AG20443 (cell line): ENCODE data around the gene PSMF1.
"Not testable (repeated sequence)": the region's sequence is repeated elsewhere in the genome, so short reads cannot be mapped to it uniquely, and the experiment has no call there.

Source experiments
- DNase-seq: peaks from one replicate; pipeline ENCODE4 v3.0.0; 2012; ENCODE audit warnings: low spot score, mixed read lengths

Gene PSMF1

DNA sequence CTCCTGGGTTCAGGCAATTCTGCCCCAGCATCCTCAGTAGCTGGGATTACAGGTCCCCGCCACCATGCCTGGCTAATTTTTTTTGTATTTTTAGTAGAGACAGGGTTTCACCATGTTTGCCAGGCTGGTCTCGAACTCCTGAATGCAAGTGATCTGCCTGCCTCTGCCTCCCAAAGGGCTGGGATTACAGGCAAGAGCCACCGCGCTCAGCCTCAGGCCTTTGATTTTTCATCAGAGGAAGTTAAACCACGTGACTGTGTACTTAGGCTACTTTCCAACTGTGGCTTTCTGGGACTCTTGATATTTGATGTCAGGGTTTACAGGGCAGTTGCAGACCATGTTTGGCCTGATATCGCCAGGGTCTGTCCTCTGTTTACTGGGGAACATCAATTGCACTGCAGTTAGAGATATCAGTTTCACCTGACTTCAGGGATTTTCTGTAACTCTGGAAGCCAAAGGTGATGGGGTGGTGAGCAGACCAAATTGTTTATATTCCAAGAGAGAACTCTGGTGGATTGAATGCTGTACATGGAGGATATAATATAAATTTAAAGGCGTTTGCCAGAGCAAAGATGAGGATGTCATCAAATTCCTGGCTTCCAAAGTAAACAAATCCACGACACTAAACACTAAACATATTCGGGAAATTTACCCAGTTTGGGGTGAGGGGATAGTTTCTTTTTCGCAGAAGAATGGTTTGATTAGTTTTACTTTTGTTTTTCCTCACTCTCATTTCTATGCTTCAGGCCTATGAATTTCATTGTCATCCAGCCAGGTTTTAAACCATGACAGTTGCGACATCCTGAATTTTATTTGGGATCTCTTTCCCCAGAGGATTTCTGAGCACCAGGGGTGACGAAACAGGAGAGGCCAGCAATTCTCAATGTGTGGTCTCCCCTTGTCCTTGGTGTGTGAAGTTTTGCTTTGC is 4.2 kb downstream of the PSMF1 start:
- DNase-seq = peak; percentile 27

DNA sequence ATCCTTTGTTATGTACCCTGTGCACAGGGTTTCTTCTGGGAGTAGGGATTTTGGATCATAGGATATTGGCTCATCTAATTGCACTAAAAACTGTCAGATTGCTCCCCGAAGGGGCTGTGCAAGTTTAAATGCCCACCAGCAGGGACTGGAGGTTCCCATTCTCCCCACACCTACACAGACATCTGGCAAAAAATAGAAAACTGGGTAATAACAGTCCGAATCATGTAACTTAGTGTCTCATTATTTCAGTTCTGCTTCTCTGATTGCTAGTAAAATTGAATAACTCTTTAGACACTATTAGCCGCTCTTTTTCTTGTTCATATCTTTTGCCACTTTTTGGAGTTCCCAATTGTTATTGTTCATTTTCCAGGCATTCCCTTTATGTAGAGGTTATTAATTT is 5.3 kb downstream of the PSMF1 start:
- no peak for DNase-seq

DNA sequence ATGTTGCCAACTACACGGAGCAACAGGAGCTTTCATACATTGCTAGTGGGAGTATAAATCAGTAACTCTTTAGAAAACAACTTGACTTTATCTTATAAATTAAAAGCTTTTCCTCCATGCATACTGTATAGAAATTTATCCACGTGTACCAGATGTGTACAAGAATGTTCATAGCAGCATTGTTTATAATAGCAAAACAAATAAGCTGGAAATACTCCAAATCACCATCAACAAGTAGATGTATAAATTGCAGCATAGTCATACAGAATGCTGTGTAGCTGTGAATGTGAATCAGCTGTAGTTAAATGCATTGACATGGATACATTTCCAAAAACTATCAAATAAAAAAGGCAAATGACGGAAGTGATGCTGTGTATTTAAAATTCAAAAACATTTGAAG is 6.0 kb downstream of the PSMF1 start:
- DNase-seq = no peak

DNA sequence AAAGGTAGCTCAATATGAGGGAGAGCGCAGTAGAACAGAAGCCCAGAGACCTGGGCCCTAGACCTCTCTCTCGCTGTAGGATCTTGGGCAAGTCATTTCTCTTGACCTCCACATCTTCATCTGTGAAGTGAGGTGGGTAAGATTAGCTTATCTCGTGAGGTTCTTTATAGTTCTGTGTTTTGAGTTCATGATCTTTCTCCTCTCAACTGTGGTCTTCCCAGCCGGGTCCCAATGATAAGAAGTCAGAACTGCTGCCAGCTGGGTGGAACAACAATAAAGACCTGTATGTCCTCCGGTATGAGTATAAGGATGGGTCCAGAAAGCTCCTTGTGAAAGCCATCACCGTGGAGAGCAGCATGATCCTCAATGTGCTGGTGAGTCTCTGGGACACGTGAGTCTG is 6.9 kb downstream of the PSMF1 start:
- DNase-seq = no peak

DNA sequence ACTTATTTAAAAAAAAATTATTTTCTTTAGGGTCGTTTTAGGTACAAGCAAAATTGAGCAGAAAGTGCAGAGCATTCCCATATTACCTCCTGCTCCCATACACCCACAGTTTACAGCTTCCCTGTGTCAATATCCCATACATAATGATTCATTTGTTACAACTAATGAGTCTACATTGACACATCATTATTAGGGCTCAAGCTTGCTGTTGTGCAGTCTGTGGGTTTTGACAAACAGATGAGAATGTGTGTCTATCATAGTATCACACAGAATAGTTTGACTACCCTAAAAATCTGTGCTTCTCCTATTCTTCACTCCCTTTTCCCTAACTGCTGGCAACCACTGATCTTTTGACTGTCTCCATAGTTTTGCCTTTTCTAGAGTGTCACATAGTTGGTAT is 9.4 kb downstream of the PSMF1 start:
- no peak for DNase-seq

DNA sequence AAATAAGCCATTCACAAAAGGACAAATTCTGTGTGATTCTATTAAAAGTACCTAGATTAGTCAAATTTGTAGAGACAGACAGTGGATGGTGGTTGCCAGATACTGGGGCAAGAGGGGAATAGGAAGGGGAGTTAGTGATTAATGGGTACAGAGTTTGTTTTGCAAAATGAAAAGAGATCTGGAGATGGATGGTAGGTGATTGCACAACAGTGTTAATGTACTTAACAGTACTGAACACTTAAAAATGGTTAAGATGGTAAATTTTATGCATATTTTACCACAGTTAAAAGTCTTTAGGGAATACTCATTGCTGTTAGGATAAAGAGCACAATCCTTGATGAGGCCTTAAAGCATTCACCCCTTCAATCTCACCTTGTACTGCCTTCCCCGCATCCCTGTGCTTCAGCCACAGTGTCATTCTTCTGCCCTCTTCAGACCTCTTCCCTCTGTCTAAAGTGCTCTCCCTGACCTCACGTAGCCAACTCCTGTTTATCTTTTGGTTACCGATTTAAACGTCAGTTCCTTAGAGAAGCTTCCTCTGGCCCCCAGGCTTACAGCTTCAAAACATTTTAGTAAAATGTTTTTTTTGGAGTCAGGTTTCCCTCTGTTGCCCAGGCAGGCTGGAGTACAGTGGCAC is 11.8 kb downstream of the PSMF1 start:
- DNase-seq = no peak

GRCh38 chr20:1130847-1131246 is 12.4 kb downstream of the PSMF1 start:
- no peak for DNase-seq

DNA sequence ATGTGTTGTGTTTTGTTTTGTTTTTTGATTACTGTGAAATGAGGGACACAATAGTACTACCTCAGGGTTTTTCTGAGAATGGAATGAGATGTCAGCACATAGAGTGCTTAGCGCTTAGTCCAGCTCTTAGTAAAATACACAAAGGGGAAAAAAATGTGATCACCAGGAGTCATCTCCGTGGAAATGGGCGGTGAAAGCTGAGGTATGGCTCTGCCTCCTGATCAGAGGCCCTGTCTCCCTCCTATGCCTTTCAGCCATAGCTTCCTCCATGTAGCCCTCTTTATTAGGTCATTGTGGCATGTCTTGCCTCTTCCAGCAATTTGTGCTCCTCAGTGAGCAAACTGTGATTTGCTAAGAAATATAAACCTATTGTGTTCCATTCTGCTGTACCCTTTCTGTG is 13.0 kb downstream of the PSMF1 start:
- DNase-seq = no peak

DNA sequence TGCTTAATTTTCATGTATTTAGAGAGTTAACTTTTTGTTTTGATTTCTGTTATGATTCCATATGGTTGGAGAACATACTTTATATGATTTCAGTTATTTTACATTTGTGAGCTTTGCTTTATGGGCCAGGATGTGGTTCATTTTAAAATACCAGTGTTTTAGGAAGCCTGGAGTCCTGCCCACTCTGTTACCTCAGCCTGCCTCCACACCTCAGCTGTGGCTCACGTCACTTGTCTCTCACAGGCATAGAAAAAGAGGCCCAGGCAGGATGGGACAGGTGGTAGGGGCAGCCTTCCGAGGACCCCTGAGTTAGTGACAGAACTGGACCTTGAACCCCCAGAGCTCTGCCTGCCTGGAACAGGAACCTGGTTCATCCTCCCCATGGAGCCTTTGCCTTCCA is 16.0 kb downstream of the PSMF1 start:
- no peak for DNase-seq

GRCh38 chr20:1134836-1135235 is 16.4 kb downstream of the PSMF1 start:
- no peak for DNase-seq

DNA sequence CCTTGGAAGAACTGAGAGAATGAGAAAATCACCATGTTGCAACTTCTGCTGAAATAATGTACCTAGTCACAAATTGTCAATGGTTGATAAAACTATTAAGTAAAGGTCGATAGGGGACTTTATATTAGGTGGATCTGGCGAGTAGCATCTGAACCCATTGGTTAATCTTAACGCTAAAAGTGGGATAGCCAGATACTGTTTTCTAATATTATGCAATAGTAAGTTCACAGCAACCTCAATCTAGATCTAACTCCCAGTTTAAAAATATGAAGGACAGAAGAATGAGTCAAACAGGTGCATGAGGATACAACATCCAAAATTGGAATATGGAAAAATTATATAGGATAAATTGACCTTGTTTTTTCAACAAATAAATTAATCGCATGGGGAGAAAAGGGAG is 18.8 kb downstream of the PSMF1 start:
- no peak for DNase-seq

GRCh38 chr20:1144401-1145172 is 26.2 kb downstream of the PSMF1 start:
- DNase-seq = no peak

DNA sequence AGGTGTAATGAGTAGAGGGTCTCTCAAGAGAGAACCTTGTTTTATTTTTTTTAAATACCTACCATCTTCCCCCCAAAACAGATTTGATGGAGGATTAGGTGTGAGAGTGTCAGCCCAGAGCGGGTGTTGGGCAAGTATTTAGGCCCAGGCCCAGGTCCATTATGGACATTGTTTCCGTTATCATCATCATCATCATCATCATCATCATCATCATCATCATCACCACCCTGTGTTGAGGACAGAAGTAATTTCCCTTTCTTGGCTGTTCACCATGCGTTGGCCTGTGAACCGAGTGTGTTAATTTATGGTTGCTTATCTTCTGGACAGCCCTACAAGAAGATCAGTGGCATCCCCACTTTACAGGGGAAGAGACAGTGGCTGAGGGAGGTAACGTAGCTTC is 28.6 kb downstream of the PSMF1 start:
- no peak for DNase-seq

DNA sequence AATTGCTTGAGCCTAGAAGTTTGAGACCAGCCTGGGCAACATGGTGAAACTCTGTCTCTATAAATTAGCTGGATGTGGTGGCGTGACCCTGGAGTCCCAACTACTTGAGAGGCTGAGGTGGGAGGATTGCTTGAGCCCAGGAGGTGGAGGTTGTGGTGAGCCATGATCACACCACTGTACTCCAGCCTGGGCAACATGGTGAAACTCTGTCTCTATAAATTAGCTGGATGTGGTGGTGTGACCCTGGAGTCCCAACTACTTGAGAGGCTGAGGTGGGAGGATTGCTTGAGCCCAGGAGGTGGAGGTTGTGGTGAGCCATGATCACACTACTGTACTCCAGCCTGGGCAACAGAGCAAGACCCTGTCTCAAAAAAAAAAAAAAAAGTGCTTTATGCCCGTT is 31.4 kb downstream of the PSMF1 start:
- not testable (repeated sequence) for DNase-seq

GRCh38 chr20:1150218-1150617 is 31.8 kb downstream of the PSMF1 start:
- DNase-seq = no peak

DNA sequence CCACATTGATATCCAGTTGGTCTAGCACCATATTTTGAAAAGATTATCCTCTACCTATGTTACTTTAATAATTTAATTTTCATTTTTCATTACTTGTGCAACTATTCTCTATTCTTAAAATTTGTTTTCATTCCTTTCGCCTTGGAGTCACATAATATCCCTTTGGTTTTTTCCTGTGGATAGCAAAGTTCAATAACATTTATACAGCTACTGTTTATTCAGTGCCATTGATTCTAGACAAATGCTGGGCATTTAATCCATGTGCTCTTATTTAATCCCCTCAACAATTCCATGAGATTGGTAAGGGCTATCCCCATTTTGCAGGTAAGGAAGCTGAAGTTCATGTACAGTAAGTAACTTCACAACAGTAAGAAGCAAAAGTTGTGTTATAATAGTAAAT is 32.6 kb downstream of the PSMF1 start:
- DNase-seq = no peak

DNA sequence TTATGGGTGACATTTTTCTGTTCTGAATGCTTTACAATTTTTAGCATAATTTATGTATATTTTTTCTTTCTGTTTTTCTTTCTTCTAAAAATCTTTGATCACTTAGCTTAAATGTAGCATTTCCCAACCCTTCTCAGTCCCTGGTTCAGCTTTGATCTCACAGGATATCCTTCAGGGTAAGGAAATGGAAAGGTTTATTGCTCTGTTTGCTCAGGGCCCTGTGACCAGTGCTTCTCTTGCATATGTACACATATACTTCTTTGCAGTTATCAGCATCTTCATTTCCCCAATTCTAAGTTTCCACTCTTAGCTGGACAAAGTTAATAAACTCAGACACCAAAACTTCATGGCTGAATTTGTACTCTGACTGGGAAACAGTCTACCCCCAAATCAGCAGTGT is 35.8 kb downstream of the PSMF1 start:
- DNase-seq = no peak

DNA sequence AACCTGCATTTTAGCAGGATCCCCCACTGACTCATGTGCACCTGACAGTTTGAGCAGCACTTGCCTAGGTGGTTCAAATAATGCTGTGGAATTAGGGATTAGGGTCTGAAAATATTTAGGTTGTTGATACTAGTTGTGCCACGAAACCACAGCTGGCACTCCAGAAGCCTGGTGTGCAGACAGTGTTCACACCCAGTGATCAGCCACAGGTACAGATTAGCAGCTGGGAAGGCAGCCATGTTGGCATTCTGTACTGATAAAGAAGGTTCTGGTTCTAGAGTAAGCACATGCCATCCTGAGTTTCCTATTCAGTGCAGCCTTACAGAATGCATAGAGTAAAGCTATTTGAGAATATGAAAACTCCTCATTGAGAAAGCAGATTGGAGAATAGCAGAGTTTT is 36.3 kb downstream of the PSMF1 start:
- no peak for DNase-seq

DNA sequence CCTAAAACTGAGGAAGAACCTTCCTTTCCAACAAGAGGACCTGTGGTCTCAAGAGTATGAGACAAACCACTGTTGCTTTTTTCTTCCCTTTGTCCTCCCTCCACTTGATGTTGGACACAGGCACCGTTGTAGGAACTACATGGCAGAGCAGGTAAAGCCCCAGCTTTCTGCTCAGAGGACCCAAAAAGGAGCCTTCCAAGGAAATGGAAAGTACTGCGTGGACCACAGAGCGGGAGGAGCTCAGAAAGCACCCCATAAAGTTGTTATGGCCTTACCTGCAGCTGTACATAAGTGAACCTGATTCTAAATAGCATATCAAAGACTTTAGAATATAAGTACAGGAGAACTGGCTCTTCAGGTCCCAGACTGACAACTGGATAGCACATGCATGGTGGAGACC is 36.9 kb downstream of the PSMF1 start:
- no peak for DNase-seq

GRCh38 chr20:1160496-1160895 is 42.1 kb downstream of the PSMF1 start:
- no peak for DNase-seq

GRCh38 chr20:1160991-1161390 is 42.6 kb downstream of the PSMF1 start:
- no peak for DNase-seq

DNA sequence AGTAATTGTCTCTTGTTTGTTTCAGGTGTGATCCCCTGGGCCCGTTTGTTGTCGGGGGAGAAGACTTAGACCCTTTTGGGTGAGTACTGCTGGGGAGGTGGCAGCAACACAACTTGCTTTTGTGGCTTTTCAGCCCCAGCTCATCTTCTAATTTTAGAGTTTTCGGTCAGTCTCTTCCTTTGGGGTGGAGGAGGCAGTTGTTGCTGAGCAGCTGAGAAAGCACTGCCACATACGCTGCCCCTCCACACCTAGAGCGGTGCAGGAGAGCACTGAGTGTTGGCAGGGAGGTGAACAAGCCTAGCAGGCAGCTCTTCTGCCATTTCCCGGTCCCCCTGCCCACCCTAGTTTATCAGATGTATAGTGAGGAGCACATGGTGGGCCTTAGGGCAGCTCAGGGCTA is 44.7 kb downstream of the PSMF1 start:
- DNase-seq = no peak

DNA sequence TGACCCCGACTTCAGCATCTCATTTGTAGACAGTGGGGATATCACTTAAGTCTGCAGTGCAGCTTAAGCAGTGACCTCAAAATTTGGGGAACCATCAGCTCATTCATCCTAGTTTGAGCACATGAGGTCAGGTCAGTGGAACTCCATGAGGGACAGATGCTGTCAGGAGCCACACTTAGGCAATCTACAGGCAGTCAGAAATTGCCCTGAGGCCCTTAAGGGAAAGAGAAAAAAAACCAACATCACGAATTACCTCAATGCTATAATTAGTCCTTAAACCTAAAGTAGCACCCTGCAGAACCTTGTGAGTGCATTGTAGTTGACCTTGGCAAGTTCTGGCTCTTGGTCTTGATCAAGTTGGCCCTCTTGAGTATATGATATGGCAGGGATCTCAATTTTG is 45.3 kb downstream of the PSMF1 start:
- DNase-seq = no peak
